Retinal pigment epithelial cell (primary cell): ENCODE measurements around the gene LTC4S.

Experiments used
- DNase-seq: peaks from one replicate; pipeline ENCODE4 v3.0.0-alpha.2; 2010; ENCODE audit warnings: low read depth
- H3K4me3 ChIP-seq: 2 replicates; pipeline ENCODE4 v1.5.1; 2011; ENCODE audit warnings: mild to moderate bottlenecking, low read length, control low read depth, moderate library complexity
- CTCF ChIP-seq: conservative IDR thresholded peaks from 2 replicates; pipeline ENCODE4 v1.5.1; 2011; ENCODE audit warnings: low read depth, low read length, control low read depth, inconsistent platforms

LTC4S gene

GRCh38 chr5:179822444-179822990, 28.7 kb downstream of the LTC4S start:
- no peak for DNase-seq
- peak overlapping the region; percentile 74 for H3K4me3 ChIP-seq
- no peak for TF ChIP-seq CTCF

GRCh38 chr5:179823937-179824744, 30.4 kb downstream of the LTC4S start:
- no peak for DNase-seq
- TF ChIP-seq CTCF = no peak
- peak overlapping the region; percentile 74 for H3K4me3 ChIP-seq

- no peak for DNase-seq
- no peak for TF ChIP-seq CTCF
- H3K4me3 ChIP-seq = no peak overlapping the region
These were observed 30.9 kb downstream of the LTC4S start for GRCh38 chr5:179824745-179825112.

GRCh38 chr5:179825655-179826182, 31.9 kb downstream of the LTC4S start:
- peak; percentile 9 for TF ChIP-seq CTCF

GRCh38 chr5:179827680-179828079, 33.9 kb downstream of the LTC4S start:
- no peak for DNase-seq
- no peak overlapping the region for H3K4me3 ChIP-seq
- TF ChIP-seq CTCF = no peak

More at GRCh38 chr5:179825655-179826182, 31.9 kb downstream of the LTC4S start:
- no peak for DNase-seq
- no peak overlapping the region for H3K4me3 ChIP-seq

GRCh38 chr5:179828756-179829421, 35.1 kb downstream of the LTC4S start:
- DNase-seq = no peak
- TF ChIP-seq CTCF = no peak
- H3K4me3 ChIP-seq = no peak overlapping the region
